HepG2 (cell line): ENCODE results near the gene ALG11. TPM values are rescaled to one million over a fixed set of nuclear protein-coding genes. Genes with fewer than 3 reads are reported as not detected.

Experiments used
- ARHGAP35 ChIP-seq: sonication (generic); formaldehyde crosslinking; IDR thresholded peaks from 2 replicates; pipeline ENCODE4 v1.9.0; 2022; ENCODE audit warnings: mild to moderate bottlenecking, inconsistent platforms, moderate library complexity, missing genetic modification reagents, borderline replicate concordance
- ATF1 ChIP-seq: IDR thresholded peaks from 2 replicates; pipeline ENCODE4 v1.6.1; 2016; ENCODE audit warnings: mild to moderate bottlenecking, control low read depth
- CEBPG ChIP-seq: IDR thresholded peaks from 2 replicates; pipeline ENCODE4 v1.6.1; 2016
- DPF2 ChIP-seq: sonication (generic); formaldehyde crosslinking; IDR thresholded peaks from 2 replicates; pipeline ENCODE4 v1.4.0; 2020; ENCODE audit warnings: mild to moderate bottlenecking, low read depth, missing genetic modification reagents, borderline replicate concordance
- HMG20B ChIP-seq: conservative IDR thresholded peaks from 2 replicates; pipeline ENCODE4 v1.6.1; 2016; ENCODE audit warnings: missing genetic modification reagents, missing compliant biosample characterization
- HOXA5 ChIP-seq: sonication (generic); formaldehyde crosslinking; IDR thresholded peaks from 2 replicates; pipeline ENCODE4 v1.4.0; 2020; ENCODE audit warnings: missing genetic modification reagents
- MAFK ChIP-seq, 2 experiments: IDR thresholded peaks in 1 of 2; conservative IDR thresholded peaks in 1 of 2; 2 replicates each; pipeline ENCODE4 v1.6.1; 2011; ENCODE audit warnings: improper control_type of control experiment in 2 of 2, low read length in 2 of 2
- NR2F2 ChIP-seq: IDR thresholded peaks from 2 replicates; pipeline ENCODE4 v1.6.1; 2012; ENCODE audit warnings: low read depth, inconsistent platforms, borderline replicate concordance
- SIX1 ChIP-seq: sonication (generic); formaldehyde crosslinking; IDR thresholded peaks from 2 replicates; pipeline ENCODE4 v1.4.0; 2020; ENCODE audit warnings: missing genetic modification reagents, borderline replicate concordance
- SRSF1 ChIP-seq: fragments of 200-400 bp; formaldehyde crosslinking; optimal IDR thresholded peaks from 2 replicates; pipeline ENCODE3; 2017; ENCODE audit warnings: mild to moderate bottlenecking, low read depth, low read length, moderate library complexity
- TGIF2 ChIP-seq: IDR thresholded peaks from 2 replicates; pipeline ENCODE4 v1.6.1; 2016; ENCODE audit warnings: control low read depth, missing compliant biosample characterization
- ZGPAT ChIP-seq: IDR thresholded peaks from 2 replicates; pipeline ENCODE4 v1.6.1; 2016; ENCODE audit warnings: mild to moderate bottlenecking
- ZMYM2 ChIP-seq: sonication (generic); formaldehyde crosslinking; IDR thresholded peaks from 2 replicates; pipeline ENCODE4 v1.8.0; 2022; ENCODE audit warnings: mild to moderate bottlenecking, missing genetic modification reagents
- ZNF343 ChIP-seq: sonication (generic); formaldehyde crosslinking; IDR thresholded peaks from 2 replicates; pipeline ENCODE4 v1.4.0; 2020; ENCODE audit warnings: mild to moderate bottlenecking, missing genetic modification reagents
- ZNF441 ChIP-seq: sonication (generic); formaldehyde crosslinking; IDR thresholded peaks from 2 replicates; pipeline ENCODE4 v1.7.0; 2021; ENCODE audit warnings: missing genetic modification reagents, borderline replicate concordance
- ZNF496 ChIP-seq: sonication (generic); formaldehyde crosslinking; IDR thresholded peaks from 2 replicates; pipeline ENCODE4 v1.8.1; 2023; ENCODE audit warnings: mild to moderate bottlenecking, moderate library complexity, missing genetic modification reagents; ENCODE audit not compliant: insufficient replicate concordance
- ZNF607 ChIP-seq: sonication (generic); formaldehyde crosslinking; IDR thresholded peaks from 2 replicates; pipeline ENCODE4 v1.5.1; 2020; ENCODE audit warnings: missing genetic modification reagents, mild to moderate bottlenecking, borderline replicate concordance
- ZNF781 ChIP-seq: sonication (generic); formaldehyde crosslinking; IDR thresholded peaks from 2 replicates; pipeline ENCODE4 v1.5.1; 2020; ENCODE audit warnings: borderline replicate concordance, mild to moderate bottlenecking, missing genetic modification reagents; ENCODE audit errors: not compliant biosample characterization
- ZNF782 ChIP-seq: sonication (generic); formaldehyde crosslinking; IDR thresholded peaks from 2 replicates; pipeline ENCODE4 v1.4.0; 2020; ENCODE audit warnings: missing genetic modification reagents, mild to moderate bottlenecking, borderline replicate concordance
- polyA plus RNA-seq, 8 experiments: library from polyadenylated mRNA; depleted of rRNA in 3 of 8; stranded (reverse) in 7 of 8; unstranded in 1 of 8; fragments of >200 nt; fragmentation: Illumina TruSeq in 4 of 8; extraction: Trizol in 4 of 8; gene quantifications; 2 replicates each; pipeline versions ENCODE4 v1.2.1 to v1.2.3, GENCODE V29; 2011 to 2016; ENCODE audit warnings: low read depth in 4 of 8, missing spikeins in 1 of 8, mixed read lengths in 1 of 8; ENCODE audit not compliant: insufficient read depth in 1 of 8
- total RNA-seq, 5 experiments: library from RNA; depleted of rRNA; stranded (reverse); fragments of >200 nt; fragmentation: Illumina TruSeq; extraction: Trizol; gene quantifications; 2 replicates each; pipeline ENCODE4 v1.2.3, GENCODE V29; 2016; ENCODE audit warnings: low read depth in 1 of 5
- TF ChIP-seq, protein P1 (sequence below): sonication (generic); formaldehyde crosslinking; IDR thresholded peaks from 2 replicates; pipeline ENCODE4 v1.8.0; 2022; ENCODE audit warnings: mild to moderate bottlenecking, missing genetic modification reagents, moderate library complexity
- TF ChIP-seq, protein P2 (sequence below): sonication (generic); formaldehyde crosslinking; IDR thresholded peaks from 2 replicates; pipeline ENCODE4 v1.5.1; 2020; ENCODE audit warnings: mild to moderate bottlenecking, missing genetic modification reagents, moderate library complexity
- TF ChIP-seq, protein P3 (sequence below): sonication (generic); formaldehyde crosslinking; IDR thresholded peaks from 2 replicates; pipeline ENCODE4 v1.4.0; 2020; ENCODE audit warnings: missing genetic modification reagents
- TF ChIP-seq, protein P4 (sequence below): IDR thresholded peaks from 2 replicates; pipeline ENCODE4 v1.6.1; 2016
- TF ChIP-seq, protein P5 (sequence below): IDR thresholded peaks from 2 replicates; pipeline ENCODE4 v1.6.1; 2016; ENCODE audit warnings: mild to moderate bottlenecking, missing biosample characterization, missing genetic modification reagents

ALG11 gene
- total and polyA plus RNA-seq, 2 of the 13 experiments (the other 11 are each of a cell fraction or from before 2014, with no cell fraction given) = 14.7 to 27.9 TPM

GRCh38 chr13:51978796-51979556 is 33.2 kb upstream of the ALG11 start (continued):
- TF ChIP-seq ZGPAT (CRISPR knock-in tag) (peak; percentile 35; the same call in 1 of the 2 replicates), ATF1 (CRISPR knock-in tag) (no peak), ZNF441 (no peak), ARHGAP35 (CRISPR knock-in tag) (no peak), ZMYM2 (no peak), ZNF782 (CRISPR knock-in tag) (no peak), HOXA5 (no peak), ZNF781 (no peak), MAFK (conservative IDR thresholded peaks at IDR 0.05 in 1 of 2, IDR thresholded peaks at IDR 0.05 in 1 of 2; ENCODE audit: low read length in 2 of 2) (no peak), NR2F2 (no peak), HMG20B (CRISPR knock-in tag) (no peak), SIX1 (CRISPR knock-in tag) (no peak), CEBPG (CRISPR knock-in tag) (peak; percentile 93), ZNF607 (CRISPR knock-in tag) (no peak), SRSF1 (no peak), ZNF496 (no peak), DPF2 (no peak), ZNF343 (CRISPR knock-in tag) (no peak), TGIF2 (CRISPR knock-in tag) (peak; percentile 78; the same call in 1 of the 2 replicates)
- TF ChIP-seq, protein P1, sequence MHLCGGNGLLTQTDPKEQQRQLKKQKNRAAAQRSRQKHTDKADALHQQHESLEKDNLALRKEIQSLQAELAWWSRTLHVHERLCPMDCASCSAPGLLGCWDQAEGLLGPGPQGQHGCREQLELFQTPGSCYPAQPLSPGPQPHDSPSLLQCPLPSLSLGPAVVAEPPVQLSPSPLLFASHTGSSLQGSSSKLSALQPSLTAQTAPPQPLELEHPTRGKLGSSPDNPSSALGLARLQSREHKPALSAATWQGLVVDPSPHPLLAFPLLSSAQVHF (CRISPR knock-in tag) = no peak
- TF ChIP-seq, protein P2, sequence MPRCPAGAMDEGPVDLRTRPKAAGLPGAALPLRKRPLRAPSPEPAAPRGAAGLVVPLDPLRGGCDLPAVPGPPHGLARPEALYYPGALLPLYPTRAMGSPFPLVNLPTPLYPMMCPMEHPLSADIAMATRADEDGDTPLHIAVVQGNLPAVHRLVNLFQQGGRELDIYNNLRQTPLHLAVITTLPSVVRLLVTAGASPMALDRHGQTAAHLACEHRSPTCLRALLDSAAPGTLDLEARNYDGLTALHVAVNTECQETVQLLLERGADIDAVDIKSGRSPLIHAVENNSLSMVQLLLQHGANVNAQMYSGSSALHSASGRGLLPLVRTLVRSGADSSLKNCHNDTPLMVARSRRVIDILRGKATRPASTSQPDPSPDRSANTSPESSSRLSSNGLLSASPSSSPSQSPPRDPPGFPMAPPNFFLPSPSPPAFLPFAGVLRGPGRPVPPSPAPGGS (CRISPR knock-in tag) = no peak
- TF ChIP-seq, protein P3, sequence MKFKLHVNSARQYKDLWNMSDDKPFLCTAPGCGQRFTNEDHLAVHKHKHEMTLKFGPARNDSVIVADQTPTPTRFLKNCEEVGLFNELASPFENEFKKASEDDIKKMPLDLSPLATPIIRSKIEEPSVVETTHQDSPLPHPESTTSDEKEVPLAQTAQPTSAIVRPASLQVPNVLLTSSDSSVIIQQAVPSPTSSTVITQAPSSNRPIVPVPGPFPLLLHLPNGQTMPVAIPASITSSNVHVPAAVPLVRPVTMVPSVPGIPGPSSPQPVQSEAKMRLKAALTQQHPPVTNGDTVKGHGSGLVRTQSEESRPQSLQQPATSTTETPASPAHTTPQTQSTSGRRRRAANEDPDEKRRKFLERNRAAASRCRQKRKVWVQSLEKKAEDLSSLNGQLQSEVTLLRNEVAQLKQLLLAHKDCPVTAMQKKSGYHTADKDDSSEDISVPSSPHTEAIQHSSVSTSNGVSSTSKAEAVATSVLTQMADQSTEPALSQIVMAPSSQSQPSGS (CRISPR knock-in tag) = peak; percentile 87
- TF ChIP-seq, protein P4, sequence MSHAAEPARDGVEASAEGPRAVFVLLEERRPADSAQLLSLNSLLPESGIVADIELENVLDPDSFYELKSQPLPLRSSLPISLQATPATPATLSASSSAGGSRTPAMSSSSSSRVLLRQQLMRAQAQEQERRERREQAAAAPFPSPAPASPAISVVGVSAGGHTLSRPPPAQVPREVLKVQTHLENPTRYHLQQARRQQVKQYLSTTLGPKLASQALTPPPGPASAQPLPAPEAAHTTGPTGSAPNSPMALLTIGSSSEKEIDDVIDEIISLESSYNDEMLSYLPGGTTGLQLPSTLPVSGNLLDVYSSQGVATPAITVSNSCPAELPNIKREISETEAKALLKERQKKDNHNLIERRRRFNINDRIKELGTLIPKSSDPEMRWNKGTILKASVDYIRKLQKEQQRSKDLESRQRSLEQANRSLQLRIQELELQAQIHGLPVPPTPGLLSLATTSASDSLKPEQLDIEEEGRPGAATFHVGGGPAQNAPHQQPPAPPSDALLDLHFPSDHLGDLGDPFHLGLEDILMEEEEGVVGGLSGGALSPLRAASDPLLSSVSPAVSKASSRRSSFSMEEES (CRISPR knock-in tag) = no peak
- TF ChIP-seq, protein P5, sequence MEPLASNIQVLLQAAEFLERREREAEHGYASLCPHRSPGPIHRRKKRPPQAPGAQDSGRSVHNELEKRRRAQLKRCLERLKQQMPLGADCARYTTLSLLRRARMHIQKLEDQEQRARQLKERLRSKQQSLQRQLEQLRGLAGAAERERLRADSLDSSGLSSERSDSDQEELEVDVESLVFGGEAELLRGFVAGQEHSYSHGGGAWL (CRISPR knock-in tag) = no peak
